GM19463 (cell line): Measurements from ENCODE around the gene BMP6.
"Not testable (repeated sequence)": the region's sequence is repeated elsewhere in the genome, so short reads cannot be mapped to it uniquely, and the experiment has no call there.

Experiments used
- ATAC-seq: cut with Tn5 transposase; IDR thresholded peaks from one replicate; pipeline ENCODE4 v1.9.1; 2021; ENCODE audit warnings: mild to moderate bottlenecking, moderate library complexity; ENCODE audit not compliant: unreplicated experiment

BMP6 gene

GRCh38 chr6:7786214-7786661 is 60.3 kb downstream of the BMP6 start:
- ATAC-seq: no peak

- ATAC-seq: no peak
These were observed 61.3 kb downstream of the BMP6 start for GRCh38 chr6:7787137-7787608.

GRCh38 chr6:7787731-7788130 is 61.8 kb downstream of the BMP6 start:
- ATAC-seq: no peak

GRCh38 chr6:7794509-7794908 is 68.6 kb downstream of the BMP6 start:
- no peak for ATAC-seq

GRCh38 chr6:7797386-7797785 is 71.5 kb downstream of the BMP6 start:
- ATAC-seq: no peak

GRCh38 chr6:7798751-7799150 is 72.9 kb downstream of the BMP6 start:
- no peak for ATAC-seq

- ATAC-seq: no peak
These were observed 76.8 kb downstream of the BMP6 start for GRCh38 chr6:7802662-7803061.

GRCh38 chr6:7803214-7803613 is 77.3 kb downstream of the BMP6 start:
- ATAC-seq: no peak

GRCh38 chr6:7805078-7805849 is 79.4 kb downstream of the BMP6 start:
- ATAC-seq: no peak

GRCh38 chr6:7805850-7806214 is 79.9 kb downstream of the BMP6 start:
- ATAC-seq: no peak

- ATAC-seq: no peak
These were observed 80.8 kb downstream of the BMP6 start for GRCh38 chr6:7806711-7807110.

- ATAC-seq: no peak
These were observed 83.4 kb downstream of the BMP6 start for GRCh38 chr6:7809346-7809745.

- ATAC-seq: no peak
These were observed 85.5 kb downstream of the BMP6 start for GRCh38 chr6:7811441-7811840.

- ATAC-seq: peak; percentile 48
These were observed 86.7 kb downstream of the BMP6 start for GRCh38 chr6:7812623-7813022.

- no peak for ATAC-seq
These were observed 87.3 kb downstream of the BMP6 start for GRCh38 chr6:7813193-7813592.

- no peak for ATAC-seq
These were observed 87.8 kb downstream of the BMP6 start for GRCh38 chr6:7813704-7814103.

- ATAC-seq: no peak
These were observed 89.8 kb downstream of the BMP6 start for GRCh38 chr6:7815716-7816115.

- ATAC-seq: not testable (repeated sequence)
These were observed 91.3 kb downstream of the BMP6 start for GRCh38 chr6:7817184-7817583.

- ATAC-seq: no peak
These were observed 92.6 kb downstream of the BMP6 start for GRCh38 chr6:7818257-7819214.

GRCh38 chr6:7819431-7820015 is 93.6 kb downstream of the BMP6 start:
- ATAC-seq: no peak

- ATAC-seq: no peak
These were observed 94.5 kb downstream of the BMP6 start for GRCh38 chr6:7820288-7820835.
